ENCODE data around the gene PSMD12. TPM values are rescaled to one million over a fixed set of nuclear protein-coding genes. Genes with fewer than 3 reads are reported as not detected.

Gene PSMD12
- total and polyA plus RNA-seq, 2 donors (not counting 3 experiments of a cell fraction or from before 2014, with no cell fraction given) = 14.1 to 73.0 TPM

DNA sequence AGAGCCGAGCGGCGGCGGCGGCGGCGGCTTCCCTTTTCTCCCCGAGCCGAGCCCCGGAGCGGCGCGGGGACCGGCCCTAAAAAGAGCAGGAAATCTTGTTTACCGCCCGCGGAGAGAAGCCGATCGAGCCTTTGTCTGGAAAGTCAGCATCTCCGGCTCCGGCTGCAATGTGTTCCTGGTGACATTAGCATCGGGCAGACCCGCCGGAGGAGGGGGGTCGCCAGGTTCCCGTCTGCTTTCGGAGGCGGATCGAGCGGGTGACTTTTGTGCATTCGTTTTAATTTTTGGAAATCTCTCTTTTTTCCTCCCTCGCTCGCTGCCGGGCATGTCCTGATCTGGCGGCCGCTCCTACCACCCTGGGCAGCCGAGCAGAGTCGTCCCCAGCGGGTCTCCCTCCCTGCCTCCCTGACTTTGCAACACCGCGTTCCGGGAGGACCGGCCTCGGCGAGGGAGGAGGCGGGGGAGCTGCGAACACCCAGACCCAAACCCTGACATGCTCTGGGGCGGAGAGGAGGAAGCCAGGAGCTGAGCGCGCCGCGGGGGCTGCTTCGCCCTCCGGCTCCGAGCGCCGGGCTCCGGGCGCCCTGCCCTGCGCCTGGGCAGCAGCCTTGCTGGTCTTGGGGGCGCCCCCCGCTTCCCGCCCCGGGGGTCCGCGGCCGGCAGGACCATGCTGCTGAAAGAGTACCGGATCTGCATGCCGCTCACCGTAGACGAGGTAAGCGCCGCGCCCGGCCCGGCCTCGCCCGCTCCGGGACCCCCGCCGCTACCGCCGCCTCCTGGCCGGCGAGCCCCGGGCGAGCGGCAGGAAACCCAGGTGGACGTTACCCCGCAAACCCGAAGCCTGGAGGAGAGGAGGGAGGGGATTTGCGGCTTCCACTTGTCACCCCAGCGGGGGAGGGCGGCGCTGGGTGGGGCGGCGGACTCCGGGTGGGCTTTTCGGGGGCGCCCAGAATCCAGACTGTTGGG is 11.4 kb upstream of the PSMD12 start:
- peak overlapping the region; percentile 82 for H3K27ac ChIP-seq (ENCODE audit: insufficient read depth, low read depth, low read length)
- peak overlapping the region; percentile 94 for H2AFZ ChIP-seq (ENCODE audit: low read depth, low read length)
- intact Hi-C loops (cut with micrococcal nuclease) (loop anchor here (1.0 to 5.0 kb wide), 9 partner anchors 13 to 400 kb away; no protein-coding TSS in a partner anchor), dilution Hi-C loops (cut with MboI; ENCODE audit: extremely low pct_ligation_motif_present, low sequenced_read_pairs) (no loop called here)
- ChIA-PET CTCF (interaction anchor here (0.8 to 10.9 kb wide), 19 partner anchors 10 to 337 kb away, joined by 3 to 295 read pairs (median 6); partner anchors contain the start of gene PSMD12), POLR2A (interaction anchor here (0.5 kb wide), 1 partner anchor 23 kb away, joined by 6 read pairs; no protein-coding TSS in a partner anchor)
- H3K9me1 ChIP-seq (replicated peaks; ENCODE audit: control insufficient read depth, extremely low read depth, insufficient read depth, low read length) = no peaks in the 10 kb centered on the region
- H3K9ac ChIP-seq (replicated peaks; ENCODE audit: extremely low read depth, insufficient read depth, low read length) = peak overlapping the region; percentile 60
- H3K9me3 ChIP-seq (replicated peaks; ENCODE audit: control insufficient read depth, insufficient read depth, low read length) = no peaks in the 10 kb centered on the region
- H3K27me3 ChIP-seq (ENCODE audit: control insufficient read depth in 2 of 2, insufficient read depth in 2 of 2, low read length in 2 of 2) = no peaks in the 10 kb centered on the region
- FAIRE-seq (no peak), DNase-seq (ENCODE audit: low read depth, low spot score) (no peak)
- H3K79me2 ChIP-seq (ENCODE audit: control insufficient read depth, insufficient read depth, low read length) = no peaks in the 10 kb centered on the region
- no peaks in the 10 kb centered on the region for H3K36me3 ChIP-seq (ENCODE audit: control insufficient read depth in 2 of 2, extremely low read depth in 1 of 2, insufficient read depth in 2 of 2, low read length in 2 of 2)
- peaks cover 14% of the 10 kb centered on the region for H3K4me1 ChIP-seq (ENCODE audit: control insufficient read depth, extremely low read depth, insufficient read depth, low read length)
- H4K20me1 ChIP-seq (replicated peaks; ENCODE audit: control insufficient read depth, extremely low read depth, insufficient read depth, low read length) = no peaks in the 10 kb centered on the region
- TF ChIP-seq CTCF (IDR thresholded peaks at IDR 0.05; ENCODE audit: extremely low read depth in 1 of 2, insufficient read depth in 1 of 2, low read depth in 1 of 2, low read length in 2 of 2) (peak; percentile 20 to 34), EZH2 (IDR thresholded peaks at IDR 0.05; ENCODE audit: borderline replicate concordance, low read depth, low read length, severe bottlenecking) (no peak)
- BruUV-seq (replicated peaks) = TSS peak; percentile 28
- peak overlapping the region; percentile 82 for H3K4me2 ChIP-seq (ENCODE audit: insufficient read depth, low read length)
- peak overlapping the region; percentile 56 to 87 (median 85) for H3K4me3 ChIP-seq (replicated peaks in 1 of 3; ENCODE audit: insufficient read depth in 1 of 3, low read depth in 1 of 3, low read length in 3 of 3)
